IPS-20b (cell line): ENCODE measurements around the gene KRT38.
"Not testable (repeated sequence)": the region's sequence is repeated elsewhere in the genome, so short reads cannot be mapped to it uniquely, and the experiment has no call there.

ENCODE experiments used
- H3K27ac ChIP-seq: one replicate; pipeline ENCODE4 v1.5.1; 2013; ENCODE audit warnings: low read length
- H3K27me3 ChIP-seq: 2 replicates; pipeline ENCODE4 v1.6.1; 2013; ENCODE audit warnings: mild to moderate bottlenecking, low read length, inconsistent platforms; ENCODE audit not compliant: insufficient read depth
- H3K36me3 ChIP-seq: 2 replicates; pipeline ENCODE4 v1.6.1; 2013; ENCODE audit warnings: low read depth, mild to moderate bottlenecking, inconsistent platforms, low read length, moderate library complexity; ENCODE audit not compliant: insufficient read depth
- H3K4me1 ChIP-seq: 2 replicates; pipeline ENCODE4 v1.6.1; 2013; ENCODE audit warnings: mild to moderate bottlenecking, control low read depth, inconsistent platforms, low read length, moderate library complexity; ENCODE audit not compliant: insufficient read depth
- H3K4me3 ChIP-seq: 2 replicates; pipeline ENCODE4 v1.5.1; 2013; ENCODE audit warnings: mild to moderate bottlenecking, low read length, inconsistent platforms
- H3K9ac ChIP-seq: 2 replicates; pipeline ENCODE4 v1.6.1; 2013; ENCODE audit warnings: low read depth, mild to moderate bottlenecking, inconsistent platforms, low read length, moderate library complexity
- H3K9me3 ChIP-seq: 2 replicates; pipeline ENCODE4 v1.6.1; 2013; ENCODE audit warnings: mild to moderate bottlenecking, low read depth, low read length, inconsistent platforms; ENCODE audit not compliant: insufficient read depth

KRT38 gene

GRCh38 chr17:41406205-41406604 lies 34.6 kb downstream of the KRT38 start:
- H3K9me3 ChIP-seq, result no peaks in the 10 kb centered on the region
- no peaks in the 10 kb centered on the region for H3K27me3 ChIP-seq
- no peak overlapping the region for H3K4me3 ChIP-seq
- no peaks in the 10 kb centered on the region for H3K4me1 ChIP-seq
- no peak overlapping the region for H3K9ac ChIP-seq
- no peak overlapping the region for H3K27ac ChIP-seq
- H3K36me3 ChIP-seq, result no peaks in the 10 kb centered on the region

DNA sequence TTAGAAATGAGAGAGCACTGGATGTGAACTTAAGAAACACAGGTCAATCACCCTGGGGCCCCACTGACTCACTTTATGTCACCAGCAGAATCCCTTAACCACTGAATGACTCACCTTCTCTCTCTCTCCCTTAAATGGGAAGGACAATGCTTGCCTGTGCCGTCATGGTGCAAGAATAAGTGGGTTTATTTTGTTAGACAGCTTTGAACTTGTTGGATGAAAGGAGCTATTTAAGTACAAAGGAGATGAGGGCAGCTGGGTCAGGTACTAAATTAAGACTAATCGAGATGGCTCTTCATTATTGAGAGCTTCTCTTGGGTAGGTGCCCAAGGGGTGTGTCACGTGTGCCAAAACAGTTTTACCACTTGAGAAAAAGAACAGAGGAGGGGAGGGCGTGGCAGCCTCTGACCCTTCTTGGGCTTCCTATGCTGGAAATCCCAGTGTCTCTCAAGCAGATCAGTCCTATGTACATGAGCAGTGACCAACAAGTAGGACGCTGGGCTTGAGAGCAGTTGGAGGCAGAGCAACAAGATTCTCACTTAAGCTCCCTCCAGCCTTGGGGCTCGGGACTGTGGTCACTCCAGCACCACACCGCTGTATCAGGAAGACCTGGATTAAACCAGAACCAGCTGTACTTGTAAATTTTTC lies 36.6 kb downstream of the KRT38 start:
- no peaks in the 10 kb centered on the region for H3K4me1 ChIP-seq
- H3K27me3 ChIP-seq, result no peaks in the 10 kb centered on the region
- no peak overlapping the region for H3K27ac ChIP-seq
- no peaks in the 10 kb centered on the region for H3K9me3 ChIP-seq
- no peaks in the 10 kb centered on the region for H3K36me3 ChIP-seq
- H3K4me3 ChIP-seq, result no peak overlapping the region
- H3K9ac ChIP-seq, result no peak overlapping the region

DNA sequence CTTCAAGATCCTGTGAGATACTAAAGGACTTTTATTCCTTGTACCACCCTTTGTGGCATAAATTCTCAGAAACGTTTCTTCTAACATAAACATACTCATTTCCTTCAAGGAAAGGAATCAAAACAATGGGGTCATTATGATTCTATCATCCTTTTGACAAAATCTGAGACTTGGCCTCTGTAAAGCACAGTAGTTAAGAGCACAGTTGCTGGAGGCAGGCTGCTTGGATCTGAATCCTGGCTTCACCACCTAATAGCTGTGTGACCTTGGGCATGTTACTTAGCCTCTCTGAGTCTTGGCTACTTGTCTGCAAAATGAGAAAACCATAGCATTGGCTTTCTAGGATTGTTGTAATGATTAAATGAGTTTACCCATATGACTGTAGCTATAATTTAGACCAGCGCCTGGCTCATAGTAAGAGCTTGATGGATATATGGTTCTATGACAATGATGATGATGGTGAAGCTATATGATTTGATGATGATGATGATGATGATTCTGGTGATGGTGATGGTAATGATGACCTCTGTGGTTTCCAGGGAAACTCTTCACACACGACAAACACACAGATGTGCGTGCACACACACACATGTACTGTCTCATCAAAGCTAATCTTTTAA lies 37.3 kb downstream of the KRT38 start:
- Histone ChIP-seq H3K9ac (no peak overlapping the region), H3K9me3 (no peaks in the 10 kb centered on the region), H3K4me1 (no peaks in the 10 kb centered on the region), H3K27ac (no peak overlapping the region), H3K27me3 (no peaks in the 10 kb centered on the region), H3K36me3 (no peaks in the 10 kb centered on the region), H3K4me3 (no peak overlapping the region)

GRCh38 chr17:41402161-41402560 lies 38.6 kb downstream of the KRT38 start:
- Histone ChIP-seq H3K27me3 (no peaks in the 10 kb centered on the region), H3K27ac (no peak overlapping the region), H3K4me1 (no peaks in the 10 kb centered on the region), H3K4me3 (no peak overlapping the region), H3K9ac (no peak overlapping the region), H3K9me3 (no peaks in the 10 kb centered on the region), H3K36me3 (no peaks in the 10 kb centered on the region)

DNA sequence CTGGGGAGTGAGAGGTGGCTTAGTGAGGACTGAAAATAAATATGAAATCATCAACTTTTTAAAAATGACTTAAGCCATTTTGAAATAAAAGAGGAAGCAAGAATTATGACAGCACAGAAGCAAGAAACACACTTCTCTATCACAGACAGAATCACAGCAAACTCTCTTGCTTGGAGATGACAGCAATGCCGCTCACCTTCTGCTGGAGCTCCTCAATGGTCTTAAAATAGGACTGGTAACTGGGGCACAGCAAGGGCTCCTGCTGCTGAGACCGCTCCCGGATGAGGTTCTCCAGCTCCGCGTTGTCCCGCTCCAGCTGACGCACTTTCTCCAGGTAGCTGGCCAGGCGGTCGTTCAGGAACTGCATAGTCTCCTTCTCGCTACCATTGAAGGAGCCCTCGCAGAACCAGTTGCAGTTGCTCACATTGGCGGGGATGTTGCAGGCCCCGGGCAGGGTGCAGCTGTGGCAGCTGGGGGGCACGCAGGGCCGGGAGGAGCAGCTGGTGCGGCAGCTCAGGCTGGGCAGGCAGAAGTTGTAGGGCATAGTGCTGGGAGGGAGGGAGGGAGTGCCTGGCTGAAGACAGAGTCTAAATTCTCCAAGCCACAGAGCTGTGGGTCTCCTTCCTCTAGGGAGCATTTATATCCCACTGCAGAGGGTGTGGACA lies 43.7 kb downstream of the KRT38 start, which contains the start of gene KRT31:
KRT31 (minus strand) TSS at position 613 of the 665 bp plus-strand sequence; CDS start at position 544, 69 bp downstream.
- no peak within 1 kb of the TSS for H3K9ac ChIP-seq
- no peaks in the 10 kb centered on the region for H3K36me3 ChIP-seq
- no peaks in the 10 kb centered on the region for H3K9me3 ChIP-seq
- H3K4me1 ChIP-seq, result no peaks in the 10 kb centered on the region
- no peaks in the 10 kb centered on the region for H3K27me3 ChIP-seq
- H3K4me3 ChIP-seq, result no peak within 1 kb of the TSS
- H3K27ac ChIP-seq, result no peak within 1 kb of the TSS

DNA sequence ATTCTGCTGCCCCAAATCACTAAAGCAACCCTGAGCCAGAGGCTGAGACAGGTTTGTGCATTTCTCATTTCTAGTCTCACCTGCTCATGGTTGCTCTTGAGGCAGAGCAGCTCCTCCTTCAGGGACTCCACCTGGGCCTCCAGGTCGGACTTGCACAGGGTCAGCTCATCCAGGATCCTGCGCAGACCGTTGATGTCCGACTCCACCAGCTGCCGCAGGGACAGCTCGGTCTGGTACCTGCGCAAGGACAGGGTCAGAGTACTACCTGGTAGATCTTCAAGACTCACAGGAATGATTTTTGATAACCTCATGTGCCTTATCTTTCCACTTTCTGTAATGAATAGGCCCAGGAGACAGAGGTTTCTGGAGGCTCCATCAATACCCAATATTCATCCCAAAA lies 44.4 kb downstream of the KRT38 start:
- no peaks in the 10 kb centered on the region for H3K4me1 ChIP-seq
- no peak overlapping the region for H3K4me3 ChIP-seq
- no peaks in the 10 kb centered on the region for H3K9me3 ChIP-seq

DNA sequence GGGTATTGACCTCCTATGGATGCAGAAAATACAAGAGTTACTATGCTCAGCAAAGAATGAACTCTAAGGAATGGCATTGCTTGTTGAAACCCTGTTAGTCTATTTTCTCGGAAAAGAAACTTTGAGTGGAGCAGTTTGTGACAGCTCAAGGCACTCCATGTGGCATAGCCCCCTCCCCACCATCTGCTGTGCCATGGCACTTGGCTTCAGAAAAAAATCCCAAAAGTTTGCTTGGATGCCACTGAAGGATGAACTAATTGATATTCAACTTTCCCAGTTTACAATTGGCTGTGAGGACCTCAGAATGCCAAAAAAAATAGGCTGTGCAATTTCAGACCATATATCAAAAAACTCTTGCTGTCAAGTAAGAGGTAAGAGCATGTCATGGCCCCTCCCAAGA lies 45.2 kb downstream of the KRT38 start:
- Histone ChIP-seq H3K4me3 (no peak overlapping the region), H3K27ac (no peak overlapping the region), H3K27me3 (no peaks in the 10 kb centered on the region), H3K9ac (no peak overlapping the region), H3K4me1 (no peaks in the 10 kb centered on the region), H3K36me3 (no peaks in the 10 kb centered on the region), H3K9me3 (no peaks in the 10 kb centered on the region)

More for the DNA sequence above, 44.4 kb downstream of the KRT38 start:
- no peaks in the 10 kb centered on the region for H3K27me3 ChIP-seq
- H3K36me3 ChIP-seq, result no peaks in the 10 kb centered on the region
- H3K27ac ChIP-seq, result no peak overlapping the region
- no peak overlapping the region for H3K9ac ChIP-seq

- not testable (repeated sequence) for H3K36me3 ChIP-seq, H3K4me3 ChIP-seq, H3K4me1 ChIP-seq, H3K27ac ChIP-seq, H3K9me3 ChIP-seq, H3K9ac ChIP-seq, H3K27me3 ChIP-seq
These were observed 45.7 kb downstream of the KRT38 start for GRCh38 chr17:41395044-41395443.

- H3K4me3 ChIP-seq, result no peak overlapping the region
- H3K27ac ChIP-seq, result no peak overlapping the region
- no peaks in the 10 kb centered on the region for H3K9me3 ChIP-seq
- H3K36me3 ChIP-seq, result no peaks in the 10 kb centered on the region
- H3K27me3 ChIP-seq, result no peaks in the 10 kb centered on the region
- no peaks in the 10 kb centered on the region for H3K4me1 ChIP-seq
- H3K9ac ChIP-seq, result no peak overlapping the region
These were observed 46.4 kb downstream of the KRT38 start for GRCh38 chr17:41394254-41394996.

- H3K36me3 ChIP-seq, result no peaks in the 10 kb centered on the region
- H3K27me3 ChIP-seq, result no peaks in the 10 kb centered on the region
- no peak overlapping the region for H3K9ac ChIP-seq
- no peak overlapping the region for H3K4me3 ChIP-seq
- H3K4me1 ChIP-seq, result no peaks in the 10 kb centered on the region
- no peaks in the 10 kb centered on the region for H3K9me3 ChIP-seq
- H3K27ac ChIP-seq, result no peak overlapping the region
These were observed 47.0 kb downstream of the KRT38 start for GRCh38 chr17:41393826-41394225.

GRCh38 chr17:41393294-41393693 lies 47.5 kb downstream of the KRT38 start:
- H3K27me3 ChIP-seq, result no peaks in the 10 kb centered on the region
- no peak overlapping the region for H3K4me3 ChIP-seq
- no peak overlapping the region for H3K27ac ChIP-seq
- no peaks in the 10 kb centered on the region for H3K9me3 ChIP-seq
- no peaks in the 10 kb centered on the region for H3K36me3 ChIP-seq
- no peaks in the 10 kb centered on the region for H3K4me1 ChIP-seq
- no peak overlapping the region for H3K9ac ChIP-seq
